HFFc6 (cell line): Measurements from ENCODE around the gene TSPAN32. TPM values are rescaled to one million over a fixed set of nuclear protein-coding genes. Genes with fewer than 3 reads are reported as not detected.
"Not testable (repeated sequence)": the region's sequence is repeated elsewhere in the genome, so short reads cannot be mapped to it uniquely, and the experiment has no call there.

Experiments
- DNase-seq: peaks from one replicate; pipeline ENCODE4 v3.0.0-alpha.2; 2018
- H3K27ac Mint-ChIP-seq: 2 replicates; pipeline ENCODE4 v1.8.0; 2020; ENCODE audit warnings: mild to moderate bottlenecking, mixed read lengths
- H3K27me3 Mint-ChIP-seq: 2 replicates; pipeline ENCODE4 v1.8.0; 2021; ENCODE audit warnings: mild to moderate bottlenecking, moderate library complexity, mixed read lengths; ENCODE audit not compliant: insufficient read depth
- H3K36me3 Mint-ChIP-seq: 2 replicates; pipeline ENCODE4 v1.8.0; 2021; ENCODE audit warnings: low read depth, mixed read lengths
- H3K4me1 Mint-ChIP-seq: 2 replicates; pipeline ENCODE4 v1.8.0; 2020; ENCODE audit warnings: low read depth, mixed read lengths
- H3K4me3 Mint-ChIP-seq: 2 replicates; pipeline ENCODE4 v1.8.0; 2020; ENCODE audit warnings: mild to moderate bottlenecking, moderate library complexity, mixed read lengths
- H3K9me3 Mint-ChIP-seq: 2 replicates; pipeline ENCODE4 v1.8.0; 2020; ENCODE audit warnings: mild to moderate bottlenecking, mixed read lengths
- CTCF ChIP-seq: fragments of 200-600 bp; sonication (generic); IDR thresholded peaks from 2 replicates; pipeline ENCODE4 v1.5.0; 2021; ENCODE audit warnings: antibody characterized with exemption, mild to moderate bottlenecking
- total RNA-seq, 6 experiments: library from RNA; stranded (reverse); fragmentation: NEBNext Ultra II Directional; extraction: Animal tissue kit (Norgen Biotek cat#: 25700); gene quantifications; 2 replicates in 1 of 6; 3 replicates in 5 of 6; pipeline ENCODE4 v1.2.3, GENCODE V29; 2021

TSPAN32 gene
- total RNA-seq, 6 experiments from 2014 or later, result not detected

- no peak for DNase-seq
- Mint-ChIP-seq H3K36me3 (no peaks in the 10 kb centered on the region), H3K27me3 (peaks cover 19% of the 10 kb centered on the region), H3K27ac (no peak overlapping the region), H3K9me3 (no peaks in the 10 kb centered on the region), H3K4me1 (no peaks in the 10 kb centered on the region), H3K4me3 (no peak overlapping the region)
- no peak for TF ChIP-seq CTCF
These were observed 60.6 kb downstream of the TSPAN32 start for GRCh38 chr11:2362414-2362813.

- no peak for DNase-seq
- no peaks in the 10 kb centered on the region for H3K4me1 Mint-ChIP-seq
- H3K9me3 Mint-ChIP-seq, result no peaks in the 10 kb centered on the region
- peaks cover 21% of the 10 kb centered on the region for H3K27me3 Mint-ChIP-seq
- H3K4me3 Mint-ChIP-seq, result no peak overlapping the region
- TF ChIP-seq CTCF, result no peak
- H3K36me3 Mint-ChIP-seq, result no peaks in the 10 kb centered on the region
- H3K27ac Mint-ChIP-seq, result no peak overlapping the region
These were observed 61.3 kb downstream of the TSPAN32 start for GRCh38 chr11:2363130-2363529.

GRCh38 chr11:2363577-2364370 lies 62.0 kb downstream of the TSPAN32 start:
- Mint-ChIP-seq H3K27me3 (peaks cover 21% of the 10 kb centered on the region), H3K4me3 (no peak overlapping the region), H3K36me3 (no peaks in the 10 kb centered on the region), H3K9me3 (no peaks in the 10 kb centered on the region), H3K4me1 (no peaks in the 10 kb centered on the region), H3K27ac (no peak overlapping the region)
- no peak for TF ChIP-seq CTCF
- DNase-seq, result no peak

- not testable (repeated sequence) for DNase-seq, H3K4me1 Mint-ChIP-seq, H3K9me3 Mint-ChIP-seq, H3K4me3 Mint-ChIP-seq, H3K27ac Mint-ChIP-seq, H3K36me3 Mint-ChIP-seq
- H3K27me3 Mint-ChIP-seq, result peaks cover 21% of the 10 kb centered on the region
These were observed 62.6 kb downstream of the TSPAN32 start for GRCh38 chr11:2364386-2364785.

- DNase-seq, result no peak
- no peaks in the 10 kb centered on the region for H3K4me1 Mint-ChIP-seq
- H3K27ac Mint-ChIP-seq, result no peak overlapping the region
- H3K4me3 Mint-ChIP-seq, result no peak overlapping the region
- TF ChIP-seq CTCF, result no peak
- H3K9me3 Mint-ChIP-seq, result no peaks in the 10 kb centered on the region
- no peaks in the 10 kb centered on the region for H3K36me3 Mint-ChIP-seq
- H3K27me3 Mint-ChIP-seq, result peaks cover 21% of the 10 kb centered on the region
These were observed 63.9 kb downstream of the TSPAN32 start for GRCh38 chr11:2365571-2366210.

GRCh38 chr11:2366276-2366675 lies 64.5 kb downstream of the TSPAN32 start:
- H3K36me3 Mint-ChIP-seq, result no peaks in the 10 kb centered on the region
- H3K4me1 Mint-ChIP-seq, result no peaks in the 10 kb centered on the region
- no peak overlapping the region for H3K4me3 Mint-ChIP-seq
- no peak for TF ChIP-seq CTCF
- no peak overlapping the region for H3K27ac Mint-ChIP-seq
- no peak for DNase-seq
- H3K27me3 Mint-ChIP-seq, result peaks cover 21% of the 10 kb centered on the region
- H3K9me3 Mint-ChIP-seq, result no peaks in the 10 kb centered on the region
